GM13977 (cell line): ENCODE results near the gene MOGAT3.

ENCODE experiments used
- DNase-seq: peaks from one replicate; pipeline ENCODE4 v3.0.0; 2012; ENCODE audit warnings: low spot score
- CTCF ChIP-seq: IDR thresholded peaks from 2 replicates; pipeline ENCODE4 v1.5.1; 2012; ENCODE audit warnings: mild to moderate bottlenecking, control low read depth; ENCODE audit not compliant: insufficient read depth; ENCODE audit errors: extremely low read depth, missing control alignments
- in situ Hi-C: fragments of 300-500 bp; cut with MboI; formaldehyde crosslinking; loops from one replicate; pipeline ENCODE4 v1.12.0; 2022; ENCODE audit warnings: low sequenced_read_pairs, low pct_unique_long_range_greater_than_20kb, mixed read lengths, inconsistent platforms; ENCODE audit not compliant: unreplicated experiment

The MOGAT3 gene

GRCh38 chr7:101200862-101201599, at the start of gene MOGAT3:
TSS of gene MOGAT3 (minus strand) at chr7:101201036. CDS start at chr7:101200854, 182 bp downstream.
- in situ Hi-C loops: no loop called here
- TF ChIP-seq CTCF: no peak

GRCh38 chr7:101250324-101250723, 49.5 kb upstream of the MOGAT3 start:
- TF ChIP-seq CTCF: no peak
- in situ Hi-C loops: no loop called here
- DNase-seq: peak; percentile 53

More at GRCh38 chr7:101200862-101201599, at the start of gene MOGAT3:
- DNase-seq: no peak

GRCh38 chr7:101248276-101248675, 47.4 kb upstream of the MOGAT3 start:
- in situ Hi-C loops: no loop called here
- no peak for TF ChIP-seq CTCF
- DNase-seq: no peak

- in situ Hi-C loops: no loop called here
- DNase-seq: no peak
- TF ChIP-seq CTCF: no peak
These were observed 44.4 kb upstream of the MOGAT3 start for GRCh38 chr7:101245147-101245668.

- peak; percentile 97 for TF ChIP-seq CTCF
- peak; percentile 92 for DNase-seq
- in situ Hi-C loops: no loop called here
These were observed 43.7 kb upstream of the MOGAT3 start, which contains the start of gene FIS1 for GRCh38 chr7:101244375-101245146. TSS of gene FIS1 (minus strand) at chr7:101245081. CDS start at chr7:101245004, 77 bp downstream.

- in situ Hi-C loops: no loop called here
- no peak for TF ChIP-seq CTCF
- peak; percentile 11 for DNase-seq
These were observed 43.0 kb upstream of the MOGAT3 start for GRCh38 chr7:101243646-101244374.
